Psoas muscle (tissue), 8 donors: ENCODE measurements around the gene COL16A1. TPM values are rescaled to one million over a fixed set of nuclear protein-coding genes. Genes with fewer than 3 reads are reported as not detected.

Source experiments
- ATAC-seq, 4 donors: fragments of 200-7000 bp; cut with Tn5 transposase; one replicate each; pipeline ENCODE4 v1.9.1; 2020; ENCODE audit warnings: moderate library complexity in 3 of 4, mild to moderate bottlenecking in 2 of 4
- DNase-seq, 2 donors: peaks; one replicate each; pipeline ENCODE4 v3.0.0-alpha.2; 2020
- H3K27ac ChIP-seq: fragments of 200-600 bp; one replicate; pipeline ENCODE4 v1.8.0; 2022
- H3K27me3 ChIP-seq, 3 donors: fragments of 200-600 bp in 1 of 3; one replicate each; pipeline versions ENCODE4 v1.6.1 to v1.8.0; 2013 to 2022; ENCODE audit warnings: low read length in 2 of 3, mild to moderate bottlenecking in 2 of 3, moderate library complexity in 1 of 3; ENCODE audit not compliant: insufficient read depth in 3 of 3
- H3K36me3 ChIP-seq, 2 donors: fragments of 200-600 bp in 1 of 2; one replicate each; pipeline versions ENCODE4 v1.6.1 to v1.8.0; 2013 to 2022; ENCODE audit warnings: low read depth in 1 of 2, mild to moderate bottlenecking in 1 of 2, moderate library complexity in 1 of 2; ENCODE audit not compliant: insufficient read depth in 1 of 2
- H3K4me1 ChIP-seq: fragments of 200-600 bp; one replicate; pipeline ENCODE4 v1.8.0; 2022
- H3K4me3 ChIP-seq: fragments of 200-600 bp; one replicate; pipeline ENCODE4 v1.8.0; 2022; ENCODE audit warnings: mild to moderate bottlenecking
- H3K9me3 ChIP-seq: fragments of 200-600 bp; one replicate; pipeline ENCODE4 v1.8.0; 2022
- WGBS, 3 donors: extraction: QIAGEN DNeasy Blood & Tissue Kit; methylation state at CpG; one replicate each; pipeline versions ENCODE4 v1.1.6 to v1.1.7; 2013; 5-methylcytosine and 5-hydroxymethylcytosine counted together
- intact Hi-C, 2 donors: fragments of 100-400 bp; cut with DNase I; formaldehyde crosslinking; loops; one replicate each; pipeline versions ENCODE4 v1.11.0 to v1.14.2; 2022
- polyA plus RNA-seq, 3 donors: library from polyadenylated mRNA; stranded (reverse); fragments of 200-250 nt; gene quantifications; one replicate each; pipeline ENCODE4 v1.2.3, GENCODE V29; 2013
- total RNA-seq, 4 donors: library from RNA; stranded (reverse); fragmentation: NEBNext Ultra II Directional in 2 of 4; extraction: Animal tissue kit (Norgen Biotek cat#: 25700) in 2 of 4; gene quantifications; one replicate each; pipeline versions ENCODE4 v1.2.1 to v1.2.4, GENCODE V29; 2021 to 2023
- TF ChIP-seq, protein P1 (sequence below): fragments of 200-600 bp; IDR thresholded peaks from one replicate; pipeline ENCODE4 v1.8.0; 2022; ENCODE audit warnings: antibody characterized with exemption
- donor health status: healthy with polysubstance abuse.
- donor health status: DM: no; HTN: no; CAD: no; lungs with moderate emphysema.
- donor health status: Bipolar disorder and iron deficiency.
- donor health status: healthy.
- donor health status: DM: yes; HTN: yes; CAD: no.
- donor health status: DM: no; HTN: no; CAD: no.
- donor health status: DM: no; HTN: no; CAD: no.
- donor health status: DM: yes; HTN: yes; CAD: no.

COL16A1 gene
- total and polyA plus RNA-seq, 7 donors: 2.9 to 14.2 (median 6.1) TPM

DNA sequence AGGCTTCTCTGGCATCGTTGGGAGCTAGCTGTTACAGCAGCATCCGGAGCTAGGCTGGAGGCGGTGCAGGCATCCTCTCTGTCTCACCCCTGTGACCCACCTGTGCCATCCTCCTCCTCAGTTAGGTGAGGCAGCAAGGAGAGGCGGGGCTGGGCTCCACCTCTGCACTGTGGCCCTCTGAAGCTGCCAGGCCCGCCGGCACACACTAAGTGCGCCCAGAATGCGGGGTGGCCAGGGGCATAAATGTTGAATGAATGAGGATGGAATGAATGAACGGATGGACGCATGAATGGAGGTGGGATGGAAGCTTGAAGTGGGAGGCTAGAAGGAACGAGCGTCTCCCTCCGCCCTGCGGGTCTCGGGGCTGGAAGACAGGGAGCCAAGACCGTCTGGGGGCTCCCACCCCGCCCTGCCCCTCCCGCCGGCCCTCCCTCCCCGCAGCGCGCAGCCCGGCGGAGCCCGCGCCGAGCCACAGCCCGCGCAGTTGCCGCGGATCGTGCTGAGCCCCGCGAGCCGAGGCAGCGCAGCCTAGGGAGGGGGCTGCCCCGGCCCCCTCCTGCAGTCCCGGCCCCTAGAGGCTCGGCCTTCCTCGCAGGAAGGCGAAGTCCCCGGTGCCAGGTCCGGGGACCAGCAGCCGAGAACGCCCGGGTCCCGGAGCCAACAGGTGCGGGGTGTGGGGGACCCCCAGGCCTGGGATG is 86.5 kb downstream of the COL16A1 start, which contains the start of gene HCRTR1:
HCRTR1 (plus strand) TSS at position 472 of the 698 bp plus-strand sequence. CDS start 1,504 bp downstream, outside the sequence.
- 4 to 11% (median 5%) methylated on average over 25 to 47 of the region's 48 CpGs for WGBS, 3 donors
- peak in 3 of 4 donors; percentile 9 to 45 (median 21) for ATAC-seq

DNA sequence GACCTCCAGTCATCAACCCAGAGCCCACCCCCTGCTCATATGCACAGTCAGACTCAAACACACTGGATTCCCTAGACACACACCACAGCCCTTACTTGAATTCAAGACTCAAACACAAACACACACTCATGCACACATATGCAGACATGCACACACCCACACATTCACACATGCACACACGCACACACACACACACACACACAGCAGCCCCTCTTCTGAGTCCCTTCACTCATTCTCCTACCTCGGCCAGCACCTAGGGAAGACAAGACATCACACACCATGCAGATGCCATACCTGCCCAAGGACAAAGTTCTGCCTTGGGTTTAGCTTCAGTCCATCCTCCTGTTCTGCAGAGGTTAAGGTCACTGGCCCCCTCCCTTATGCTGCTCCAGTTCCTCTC is 87.9 kb downstream of the COL16A1 start:
- intact Hi-C loops: no loop called here
- Histone ChIP-seq H3K36me3 (no peaks in the 10 kb centered on the region), H3K4me1 (no peaks in the 10 kb centered on the region), H3K27ac (no peak overlapping the region), H3K4me3 (no peak overlapping the region), H3K27me3 (peaks cover 0 to 24% (median 7%) of the 10 kb centered on the region in 3 donors), H3K9me3 (no peaks in the 10 kb centered on the region)
- ATAC-seq: no peak
- no peak for DNase-seq
- WGBS, 3 donors: 68 to 76% (median 75%) methylated on average over 2 of the region's 2 CpGs
- TF ChIP-seq, protein P1, sequence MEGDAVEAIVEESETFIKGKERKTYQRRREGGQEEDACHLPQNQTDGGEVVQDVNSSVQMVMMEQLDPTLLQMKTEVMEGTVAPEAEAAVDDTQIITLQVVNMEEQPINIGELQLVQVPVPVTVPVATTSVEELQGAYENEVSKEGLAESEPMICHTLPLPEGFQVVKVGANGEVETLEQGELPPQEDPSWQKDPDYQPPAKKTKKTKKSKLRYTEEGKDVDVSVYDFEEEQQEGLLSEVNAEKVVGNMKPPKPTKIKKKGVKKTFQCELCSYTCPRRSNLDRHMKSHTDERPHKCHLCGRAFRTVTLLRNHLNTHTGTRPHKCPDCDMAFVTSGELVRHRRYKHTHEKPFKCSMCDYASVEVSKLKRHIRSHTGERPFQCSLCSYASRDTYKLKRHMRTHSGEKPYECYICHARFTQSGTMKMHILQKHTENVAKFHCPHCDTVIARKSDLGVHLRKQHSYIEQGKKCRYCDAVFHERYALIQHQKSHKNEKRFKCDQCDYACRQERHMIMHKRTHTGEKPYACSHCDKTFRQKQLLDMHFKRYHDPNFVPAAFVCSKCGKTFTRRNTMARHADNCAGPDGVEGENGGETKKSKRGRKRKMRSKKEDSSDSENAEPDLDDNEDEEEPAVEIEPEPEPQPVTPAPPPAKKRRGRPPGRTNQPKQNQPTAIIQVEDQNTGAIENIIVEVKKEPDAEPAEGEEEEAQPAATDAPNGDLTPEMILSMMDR: no peak

More for the DNA sequence above, 86.5 kb downstream of the COL16A1 start, which contains the start of gene HCRTR1:
- no peaks in the 10 kb centered on the region for H3K9me3 ChIP-seq
- H3K4me1 ChIP-seq: no peaks in the 10 kb centered on the region
- peaks cover 0 to 24% (median 7%) of the 10 kb centered on the region in 3 donors for H3K27me3 ChIP-seq
- intact Hi-C loops: no loop called here
- no peak within 1 kb of the TSS for H3K27ac ChIP-seq
- no peak for DNase-seq
- H3K36me3 ChIP-seq: no peaks in the 10 kb centered on the region
- H3K4me3 ChIP-seq: peak within 1 kb of the TSS; percentile 71
- TF ChIP-seq, protein P1: no peak

DNA sequence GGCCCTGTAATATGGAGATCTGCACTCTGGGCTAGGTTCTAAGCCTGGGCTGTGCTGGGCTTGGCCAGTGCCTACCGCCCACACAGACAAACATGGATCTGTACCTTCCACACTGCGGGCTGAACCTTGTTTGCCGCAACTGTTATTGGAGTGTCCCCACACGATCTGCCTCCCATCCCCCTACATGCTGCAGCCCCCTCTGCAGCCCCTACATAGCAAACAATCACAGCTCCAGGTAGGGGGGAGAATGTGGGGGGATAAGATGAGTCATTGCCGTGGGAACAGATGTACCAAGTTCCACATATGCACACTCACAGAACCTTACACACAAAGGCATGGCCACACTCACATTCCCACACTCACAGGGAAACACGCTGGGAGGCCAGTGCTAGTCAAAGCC is 88.4 kb downstream of the COL16A1 start:
- ATAC-seq: no peak
- Histone ChIP-seq H3K36me3 (no peaks in the 10 kb centered on the region), H3K27ac (no peak overlapping the region), H3K4me3 (no peak overlapping the region), H3K4me1 (no peaks in the 10 kb centered on the region), H3K9me3 (no peaks in the 10 kb centered on the region), H3K27me3 (peaks cover 0 to 24% (median 7%) of the 10 kb centered on the region in 3 donors)
- intact Hi-C loops: no loop called here
- DNase-seq: no peak
- 85 to 88% (median 85%) methylated on average over 6 of the region's 6 CpGs for WGBS, 3 donors
- TF ChIP-seq, protein P1: no peak

DNA sequence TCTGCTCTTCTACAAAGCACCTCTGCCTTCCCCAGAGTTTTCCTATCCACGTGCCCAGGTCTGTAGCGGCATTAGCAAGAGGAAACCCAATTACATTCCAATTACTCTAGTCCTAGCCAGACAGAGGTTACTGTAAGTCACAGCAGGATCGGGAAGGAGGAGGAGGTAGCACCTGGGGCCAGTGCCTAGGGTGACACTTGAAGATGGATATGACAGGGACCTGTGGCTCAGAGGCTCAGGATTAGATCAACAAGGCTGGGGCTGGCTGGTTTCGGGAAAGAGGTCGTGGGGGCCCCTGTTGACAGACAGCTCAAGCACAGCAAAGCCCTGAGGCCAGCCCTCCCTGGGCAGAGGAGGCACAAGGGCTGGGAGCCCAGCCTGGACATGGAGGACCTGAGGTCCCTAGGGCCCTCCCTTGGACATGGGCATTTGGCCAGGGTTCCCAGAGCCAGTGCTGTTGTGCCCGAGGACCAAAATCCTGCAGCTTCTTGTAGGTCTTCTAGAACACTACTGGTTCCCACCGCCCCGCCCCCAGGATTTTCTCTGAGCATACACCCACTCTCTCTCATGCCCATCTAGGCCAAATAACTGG is 89.3 kb downstream of the COL16A1 start:
- Histone ChIP-seq H3K4me1 (no peaks in the 10 kb centered on the region), H3K9me3 (no peaks in the 10 kb centered on the region), H3K4me3 (no peak overlapping the region), H3K27me3 (peaks cover 0 to 24% (median 7%) of the 10 kb centered on the region in 3 donors), H3K36me3 (no peaks in the 10 kb centered on the region), H3K27ac (no peak overlapping the region)
- WGBS, 3 donors: 63 to 76% (median 72%) methylated on average over 8 of the region's 8 CpGs
- ATAC-seq: no peak
- intact Hi-C loops: no loop called here
- TF ChIP-seq, protein P1: no peak
- DNase-seq: no peak
